Parathyroid adenoma (tissue), 2 donors: ENCODE data around the gene PCSK6.

Experiments
- H2AFZ ChIP-seq: fragments of 300-600 bp; sonication (generic); one replicate; pipeline ENCODE4 v1.7.0; 2017; ENCODE audit warnings: antibody characterized with exemption, mild to moderate bottlenecking
- H3K27ac ChIP-seq: fragments of 300-600 bp; sonication (generic); one replicate; pipeline ENCODE4 v1.7.0; 2017
- H3K27me3 ChIP-seq: fragments of 300-600 bp; sonication (generic); one replicate; pipeline ENCODE4 v1.7.0; 2017; ENCODE audit warnings: low read length; ENCODE audit not compliant: control insufficient read depth, insufficient read depth
- H3K36me3 ChIP-seq: fragments of 300-600 bp; sonication (generic); one replicate; pipeline ENCODE4 v1.7.0; 2017; ENCODE audit warnings: low read length; ENCODE audit not compliant: control insufficient read depth, insufficient read depth
- H3K4me1 ChIP-seq: fragments of 300-600 bp; sonication (generic); one replicate; pipeline ENCODE4 v1.7.0; 2017; ENCODE audit warnings: control low read depth
- H3K4me2 ChIP-seq: fragments of 300-600 bp; sonication (generic); one replicate; pipeline ENCODE4 v1.7.0; 2017; ENCODE audit warnings: low read length
- H3K4me3 ChIP-seq: fragments of 300-600 bp; sonication (generic); one replicate; pipeline ENCODE4 v1.7.0; 2017; ENCODE audit warnings: low read depth, low read length
- H3K79me2 ChIP-seq: fragments of 300-600 bp; sonication (generic); one replicate; pipeline ENCODE4 v1.7.0; 2017; ENCODE audit warnings: control low read depth
- H3K9ac ChIP-seq: fragments of 300-600 bp; sonication (generic); one replicate; pipeline ENCODE4 v1.7.0; 2017; ENCODE audit warnings: mild to moderate bottlenecking
- H3K9me3 ChIP-seq: fragments of 300-600 bp; sonication (generic); one replicate; pipeline ENCODE4 v1.7.0; 2017; ENCODE audit warnings: low read length; ENCODE audit not compliant: control insufficient read depth
- TF ChIP-seq, protein P1 (sequence below): fragments of 300-600 bp; sonication (generic); IDR thresholded peaks from one replicate; pipeline ENCODE4 v1.7.0; 2017; ENCODE audit warnings: antibody characterized with exemption, mild to moderate bottlenecking
- donor health status: primary hyperparathyroidism.

Gene PCSK6

DNA sequence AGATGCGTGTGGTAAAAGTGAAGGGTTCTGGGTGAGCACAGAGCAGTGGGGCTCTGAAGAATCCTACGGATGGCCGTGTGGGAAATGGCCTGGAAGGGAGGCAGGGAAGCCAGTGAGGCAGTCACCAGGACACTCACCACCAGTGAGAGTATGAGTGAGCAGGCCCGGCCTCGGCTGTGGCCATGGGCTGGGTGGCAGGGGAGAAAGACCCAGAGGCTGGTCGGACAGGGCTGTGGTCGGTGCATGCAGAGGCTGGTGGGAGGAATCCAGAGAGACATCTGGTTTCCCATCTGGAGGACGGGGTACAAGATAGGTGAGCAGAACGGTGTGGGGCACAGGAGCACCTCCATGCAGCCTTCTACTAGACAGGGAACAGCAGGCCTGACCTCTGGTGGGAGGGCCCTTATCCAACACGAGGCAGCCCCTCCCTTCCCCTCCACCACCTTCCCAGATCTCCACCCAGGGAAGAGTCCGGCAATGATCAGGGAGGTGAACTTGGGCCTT, 10.1 kb downstream of the PCSK6 start:
- Histone ChIP-seq H3K4me1 (no peaks in the 10 kb centered on the region), H3K9ac (no peak overlapping the region), H3K9me3 (no peaks in the 10 kb centered on the region), H3K4me2 (no peak overlapping the region), H3K27ac (no peak overlapping the region), H3K4me3 (no peak overlapping the region), H3K79me2 (no peaks in the 10 kb centered on the region), H2AFZ (no peak overlapping the region), H3K36me3 (no peaks in the 10 kb centered on the region), H3K27me3 (no peaks in the 10 kb centered on the region)
- TF ChIP-seq, protein P1, sequence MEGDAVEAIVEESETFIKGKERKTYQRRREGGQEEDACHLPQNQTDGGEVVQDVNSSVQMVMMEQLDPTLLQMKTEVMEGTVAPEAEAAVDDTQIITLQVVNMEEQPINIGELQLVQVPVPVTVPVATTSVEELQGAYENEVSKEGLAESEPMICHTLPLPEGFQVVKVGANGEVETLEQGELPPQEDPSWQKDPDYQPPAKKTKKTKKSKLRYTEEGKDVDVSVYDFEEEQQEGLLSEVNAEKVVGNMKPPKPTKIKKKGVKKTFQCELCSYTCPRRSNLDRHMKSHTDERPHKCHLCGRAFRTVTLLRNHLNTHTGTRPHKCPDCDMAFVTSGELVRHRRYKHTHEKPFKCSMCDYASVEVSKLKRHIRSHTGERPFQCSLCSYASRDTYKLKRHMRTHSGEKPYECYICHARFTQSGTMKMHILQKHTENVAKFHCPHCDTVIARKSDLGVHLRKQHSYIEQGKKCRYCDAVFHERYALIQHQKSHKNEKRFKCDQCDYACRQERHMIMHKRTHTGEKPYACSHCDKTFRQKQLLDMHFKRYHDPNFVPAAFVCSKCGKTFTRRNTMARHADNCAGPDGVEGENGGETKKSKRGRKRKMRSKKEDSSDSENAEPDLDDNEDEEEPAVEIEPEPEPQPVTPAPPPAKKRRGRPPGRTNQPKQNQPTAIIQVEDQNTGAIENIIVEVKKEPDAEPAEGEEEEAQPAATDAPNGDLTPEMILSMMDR, result no peak

DNA sequence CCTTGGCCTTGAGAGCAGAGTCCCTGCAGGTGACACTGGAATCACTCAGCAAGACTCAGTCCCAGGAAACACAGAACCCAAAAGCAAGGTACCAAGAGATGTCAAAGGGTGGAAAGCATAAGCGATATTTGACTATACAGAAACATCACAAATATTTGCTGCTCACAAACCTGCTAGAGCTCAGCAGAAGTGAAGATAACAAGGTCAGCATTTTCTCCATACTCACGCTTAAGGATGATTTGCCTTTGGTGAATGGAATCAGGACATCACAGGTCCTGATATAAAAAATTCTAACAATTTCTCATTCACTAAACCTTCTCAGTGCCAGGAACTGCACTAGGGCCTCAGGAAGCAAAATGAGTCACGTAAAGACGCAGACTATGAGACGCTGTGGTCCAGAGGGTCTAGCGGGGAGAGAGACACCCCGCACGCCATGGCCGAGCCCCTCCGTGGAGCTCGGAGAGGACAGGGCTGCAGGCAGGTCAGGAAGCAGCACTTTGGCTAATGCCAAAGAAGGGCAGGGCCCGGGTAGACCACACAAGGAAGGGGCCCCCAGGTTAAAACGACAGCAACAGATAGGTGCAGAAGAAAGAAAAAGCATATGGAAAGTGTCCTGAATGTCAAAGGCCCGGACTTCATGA, 10.7 kb downstream of the PCSK6 start:
- Histone ChIP-seq H3K4me1 (no peaks in the 10 kb centered on the region), H3K79me2 (no peaks in the 10 kb centered on the region), H3K4me3 (no peak overlapping the region), H2AFZ (no peak overlapping the region), H3K4me2 (no peak overlapping the region), H3K9ac (no peak overlapping the region), H3K9me3 (no peaks in the 10 kb centered on the region), H3K27ac (no peak overlapping the region), H3K27me3 (no peaks in the 10 kb centered on the region), H3K36me3 (no peaks in the 10 kb centered on the region)
- TF ChIP-seq, protein P1, result no peak

DNA sequence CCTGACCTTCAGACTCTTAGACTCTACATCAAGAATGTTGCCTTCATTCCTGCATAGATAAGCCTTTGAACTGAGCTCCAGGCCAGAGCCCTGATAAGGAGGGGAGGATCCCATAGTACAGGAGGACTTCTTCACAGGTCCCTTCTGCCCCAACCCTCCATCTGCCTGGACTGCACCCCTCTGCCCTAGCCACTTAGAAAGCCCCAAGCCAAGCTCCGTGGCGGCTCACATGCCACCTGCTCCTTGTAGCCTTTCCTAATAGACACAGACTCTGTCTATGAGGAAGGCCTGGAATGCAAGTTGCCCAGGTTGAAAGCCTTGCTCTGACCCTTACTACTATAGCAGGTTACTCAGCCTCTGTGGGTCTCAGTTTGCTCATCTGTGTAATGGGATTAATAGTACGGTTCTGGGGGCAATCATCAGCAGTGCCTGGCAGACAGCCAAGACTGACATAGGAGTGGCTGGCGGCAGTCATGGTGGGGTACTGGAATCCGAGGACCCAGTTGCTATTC, 11.6 kb downstream of the PCSK6 start:
- no peak overlapping the region for H3K27ac ChIP-seq
- H3K4me2 ChIP-seq, result no peak overlapping the region
- H3K4me1 ChIP-seq, result no peaks in the 10 kb centered on the region
- H2AFZ ChIP-seq, result no peak overlapping the region
- no peaks in the 10 kb centered on the region for H3K9me3 ChIP-seq
- H3K36me3 ChIP-seq, result no peaks in the 10 kb centered on the region
- TF ChIP-seq, protein P1, result no peak
- no peak overlapping the region for H3K4me3 ChIP-seq
- no peaks in the 10 kb centered on the region for H3K27me3 ChIP-seq
- H3K79me2 ChIP-seq, result no peaks in the 10 kb centered on the region
- no peak overlapping the region for H3K9ac ChIP-seq

DNA sequence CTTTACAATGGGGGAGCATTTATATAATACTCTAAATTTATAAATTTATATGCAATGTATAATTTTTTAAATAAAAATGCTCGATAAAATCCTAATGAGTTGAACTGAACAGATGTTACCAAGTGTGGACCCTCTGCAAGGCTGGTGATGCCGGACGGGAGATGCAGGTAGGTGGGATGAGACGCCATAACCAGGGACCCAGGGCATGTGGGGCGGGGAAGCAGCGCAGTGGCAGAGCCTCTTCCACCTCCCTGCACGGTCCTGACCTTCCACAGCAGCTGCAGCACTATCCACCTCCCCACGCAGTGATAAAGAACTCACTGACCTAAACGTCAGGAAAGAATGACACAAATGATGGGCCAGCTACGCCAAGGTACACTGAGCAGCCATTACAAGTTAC, 12.8 kb downstream of the PCSK6 start:
- no peaks in the 10 kb centered on the region for H3K27me3 ChIP-seq
- no peak overlapping the region for H3K4me2 ChIP-seq
- H3K4me3 ChIP-seq, result no peak overlapping the region
- no peaks in the 10 kb centered on the region for H3K9me3 ChIP-seq
- no peak overlapping the region for H2AFZ ChIP-seq
- no peaks in the 10 kb centered on the region for H3K36me3 ChIP-seq
- no peaks in the 10 kb centered on the region for H3K4me1 ChIP-seq
- H3K79me2 ChIP-seq, result no peaks in the 10 kb centered on the region
- TF ChIP-seq, protein P1, result no peak
- no peak overlapping the region for H3K27ac ChIP-seq
- H3K9ac ChIP-seq, result no peak overlapping the region

DNA sequence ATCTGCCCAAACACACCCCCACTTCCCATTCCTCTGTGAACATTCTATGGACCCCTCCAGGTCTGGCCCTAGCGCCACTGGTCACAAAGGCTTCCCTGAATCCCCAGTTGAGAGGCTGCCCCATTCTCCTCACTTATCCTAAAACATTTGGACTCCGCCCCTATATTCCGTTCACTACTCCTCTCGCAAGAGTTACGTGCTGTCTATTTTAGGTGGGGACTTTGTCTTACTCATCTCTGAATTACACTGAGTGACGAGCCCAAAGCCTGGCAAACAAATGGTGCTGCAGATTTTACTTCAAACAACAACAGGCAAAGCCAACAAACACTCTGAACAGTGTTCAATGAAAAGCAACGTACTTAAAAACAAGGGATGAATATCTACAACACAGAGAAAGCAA, 14.5 kb downstream of the PCSK6 start:
- TF ChIP-seq, protein P1, result no peak
- no peaks in the 10 kb centered on the region for H3K27me3 ChIP-seq
- no peak overlapping the region for H3K4me3 ChIP-seq
- H3K36me3 ChIP-seq, result no peaks in the 10 kb centered on the region
- H2AFZ ChIP-seq, result no peak overlapping the region
- H3K9ac ChIP-seq, result no peak overlapping the region
- H3K9me3 ChIP-seq, result no peaks in the 10 kb centered on the region
- H3K79me2 ChIP-seq, result no peaks in the 10 kb centered on the region
- no peaks in the 10 kb centered on the region for H3K4me1 ChIP-seq
- no peak overlapping the region for H3K27ac ChIP-seq
- no peak overlapping the region for H3K4me2 ChIP-seq
